Measurements from ENCODE around the gene GBGT1. TPM values are rescaled to one million over a fixed set of nuclear protein-coding genes. Genes with fewer than 3 reads are reported as not detected.
A peak's percentile ranks its signal among the peaks of the same experiment; 100 is the strongest.
"Not testable (repeated sequence)": the region's sequence is repeated elsewhere in the genome, so short reads cannot be mapped to it uniquely, and the experiment has no call there.

Gene GBGT1
- 1 to 10 TPM; 2.5 to 3.9 TPM for total RNA-seq

DNA sequence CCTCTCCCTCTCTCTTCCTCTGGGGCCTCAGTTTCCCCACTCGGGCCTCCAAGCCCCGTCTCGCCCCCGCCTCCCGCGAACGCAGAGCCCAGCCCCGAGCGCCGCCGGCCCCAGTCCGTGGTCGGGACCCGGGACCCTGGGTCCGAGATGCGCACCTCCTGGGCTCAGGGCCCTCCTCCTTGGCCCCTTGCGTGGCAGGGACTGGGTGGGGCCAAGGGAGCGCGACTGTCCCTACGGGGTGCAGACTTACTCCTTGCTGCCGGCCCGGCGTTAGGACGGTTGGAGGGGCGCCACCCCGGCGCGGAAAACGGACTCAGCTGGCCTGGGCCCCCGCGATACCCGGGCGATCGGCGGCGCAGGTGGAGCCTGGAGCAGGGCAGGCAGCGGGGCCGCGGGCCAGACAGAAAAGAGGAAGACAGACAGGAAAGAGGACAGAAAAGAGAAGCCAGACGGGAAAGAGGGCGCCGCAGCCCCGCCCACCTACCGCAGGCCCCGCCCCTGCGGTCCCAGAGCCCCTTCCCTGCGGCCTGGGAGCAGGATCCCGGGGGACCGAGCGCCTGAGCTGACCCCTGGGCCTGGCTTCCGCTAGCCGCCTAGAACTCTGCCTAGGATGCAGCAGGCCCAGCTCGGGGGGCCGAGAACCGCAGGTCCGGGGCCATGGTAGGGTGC lies at the start of gene GBGT1:
Gene GBGT1 (minus strand): TSS at position 411 of the 669 bp plus-strand sequence. CDS start 1,502 bp downstream, outside the sequence.
- Mint-ChIP-seq H3K27ac (no peak within 1 kb of the TSS), H3K4me3 (peak within 1 kb of the TSS; percentile 63), H3K9me3 (no peaks in the 10 kb centered on the region), H3K27me3 (peaks cover 9% of the 10 kb centered on the region), H3K4me1 (peaks cover 6% of the 10 kb centered on the region), H3K36me3 (ENCODE audit: low read depth) (no peaks in the 10 kb centered on the region)
- POLR2A ChIA-PET, result interaction anchor here (1.4 kb wide), 1 partner anchor 8 kb away, joined by 3 read pairs; no protein-coding TSS in a partner anchor
- CTCF ChIA-PET, result no interaction called here
- DNase-seq, result peak; percentile 37

DNA sequence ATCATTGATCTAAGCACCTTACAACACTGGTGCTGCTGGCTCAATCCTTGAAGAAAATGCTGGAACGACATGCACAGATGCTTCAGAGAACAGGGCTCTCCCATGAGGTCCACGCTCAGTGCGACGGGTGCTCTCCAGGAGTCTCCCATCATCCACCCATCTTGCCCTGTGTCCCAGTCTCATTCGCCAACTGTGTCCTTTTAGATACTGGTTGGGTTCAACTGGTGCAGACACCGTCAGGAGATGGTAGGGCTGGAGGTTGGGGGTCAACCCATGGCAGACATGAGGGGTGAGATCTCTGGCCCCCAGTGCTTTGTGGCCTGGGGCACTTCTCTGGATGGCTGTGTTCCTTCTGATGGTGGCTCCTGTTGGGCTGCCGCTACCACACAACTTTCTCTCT lies 46.9 kb upstream of the GBGT1 start:
- Mint-ChIP-seq H3K27ac (no peak overlapping the region), H3K9me3 (no peaks in the 10 kb centered on the region), H3K27me3 (peaks cover 33% of the 10 kb centered on the region), H3K36me3 (ENCODE audit: low read depth) (no peaks in the 10 kb centered on the region), H3K4me3 (no peak overlapping the region), H3K4me1 (no peaks in the 10 kb centered on the region)
- no peak for DNase-seq
- CTCF ChIA-PET, result no interaction called here
- POLR2A ChIA-PET, result no interaction called here

DNA sequence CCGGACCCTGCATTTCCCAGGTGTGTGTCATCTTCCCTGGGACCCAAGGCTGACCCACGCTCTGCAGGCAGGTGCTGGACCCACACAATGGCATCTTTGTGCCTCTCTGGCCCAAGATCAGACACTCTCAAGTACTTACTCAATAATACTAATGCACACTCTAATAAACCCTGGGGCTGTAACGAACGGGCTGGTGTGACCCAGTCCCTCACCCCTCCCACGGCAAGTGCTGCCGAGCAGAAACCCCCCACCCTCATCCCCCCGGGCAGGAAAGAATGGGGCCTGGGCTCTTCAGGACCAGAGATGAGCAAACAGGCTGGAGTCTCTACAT lies 46.5 kb upstream of the GBGT1 start:
- Mint-ChIP-seq H3K4me3 (no peak overlapping the region), H3K9me3 (no peaks in the 10 kb centered on the region), H3K27me3 (peaks cover 30% of the 10 kb centered on the region), H3K27ac (no peak overlapping the region), H3K4me1 (no peaks in the 10 kb centered on the region), H3K36me3 (ENCODE audit: low read depth) (no peaks in the 10 kb centered on the region)
- no peak for DNase-seq
- POLR2A ChIA-PET, result no interaction called here
- CTCF ChIA-PET, result no interaction called here

DNA sequence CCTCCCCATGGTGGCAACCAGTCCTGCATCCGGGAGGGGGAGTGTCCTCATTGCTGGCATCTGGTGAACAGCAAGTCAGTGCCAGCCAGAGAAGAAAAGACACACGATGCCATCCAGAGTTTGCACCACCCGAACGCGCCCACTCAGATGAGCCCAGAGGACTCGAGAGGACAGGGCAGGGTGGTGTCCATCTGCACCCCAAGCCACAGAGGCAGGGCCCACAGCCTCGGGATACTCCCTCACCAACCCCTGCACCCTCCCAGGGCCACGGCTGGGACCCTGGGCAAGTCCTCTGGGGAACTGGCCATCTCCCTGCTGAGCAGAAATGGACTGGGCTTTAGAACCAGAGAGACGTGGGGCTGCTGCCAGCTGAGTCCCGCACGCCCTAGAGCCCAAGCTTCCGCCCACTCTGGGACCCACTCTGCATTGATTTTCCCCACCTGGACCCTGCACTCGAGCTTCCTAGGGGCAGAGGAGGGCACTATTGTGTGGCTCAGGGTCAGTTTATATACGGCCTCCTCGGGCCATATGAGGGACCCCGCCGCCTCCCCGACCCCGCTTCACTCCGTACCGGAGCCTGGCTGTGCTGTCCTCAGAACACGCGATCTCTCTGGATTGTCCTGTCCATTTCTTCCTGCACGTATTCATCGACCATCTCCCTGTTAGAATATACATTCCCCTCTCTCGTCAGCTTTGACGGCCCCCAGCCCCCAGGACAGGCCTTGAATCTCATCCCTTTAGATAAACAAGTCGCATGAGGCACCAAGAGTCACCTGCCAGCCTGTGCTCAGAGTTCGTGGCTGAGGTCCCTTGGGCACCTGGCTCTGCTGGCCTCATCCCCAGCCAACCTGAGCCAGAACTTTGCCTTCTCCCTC lies 45.9 kb upstream of the GBGT1 start:
- H3K36me3 Mint-ChIP-seq (ENCODE audit: low read depth); H3K4me3 Mint-ChIP-seq; CTCF ChIA-PET; H3K27ac Mint-ChIP-seq; H3K4me1 Mint-ChIP-seq; POLR2A ChIA-PET; H3K9me3 Mint-ChIP-seq; DNase-seq: not testable (repeated sequence)
- peaks cover 25% of the 10 kb centered on the region for H3K27me3 Mint-ChIP-seq

DNA sequence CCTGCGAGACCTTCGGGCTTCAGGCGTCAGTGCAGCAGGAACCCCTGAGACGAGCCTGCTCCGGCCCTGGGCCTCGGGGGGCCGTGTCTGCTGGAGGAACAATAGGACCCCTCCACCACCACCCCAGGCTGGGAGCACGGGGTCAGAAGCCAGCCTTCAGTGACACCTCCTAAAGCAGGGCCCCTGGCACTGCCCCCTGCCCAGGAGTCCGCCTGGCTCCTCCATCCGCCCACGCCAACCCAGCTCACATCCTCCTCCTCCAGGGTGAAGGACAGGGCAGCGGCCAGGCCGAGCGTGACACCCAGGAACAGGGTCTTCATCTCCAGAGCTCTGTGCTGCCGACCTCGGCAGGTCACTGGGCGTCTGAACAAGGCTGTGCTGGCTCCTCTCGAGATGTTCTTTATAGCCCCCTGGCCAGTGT lies 45.2 kb upstream of the GBGT1 start, which contains the start of gene OBP2B:
Gene OBP2B (minus strand): TSS at position 371 of the 421 bp plus-strand sequence. CDS start 51 bp downstream, at position 320.
- H3K36me3 Mint-ChIP-seq (ENCODE audit: low read depth); H3K4me3 Mint-ChIP-seq; H3K4me1 Mint-ChIP-seq; H3K9me3 Mint-ChIP-seq; POLR2A ChIA-PET; CTCF ChIA-PET; H3K27ac Mint-ChIP-seq; DNase-seq: not testable (repeated sequence)
- peaks cover 18% of the 10 kb centered on the region for H3K27me3 Mint-ChIP-seq

DNA sequence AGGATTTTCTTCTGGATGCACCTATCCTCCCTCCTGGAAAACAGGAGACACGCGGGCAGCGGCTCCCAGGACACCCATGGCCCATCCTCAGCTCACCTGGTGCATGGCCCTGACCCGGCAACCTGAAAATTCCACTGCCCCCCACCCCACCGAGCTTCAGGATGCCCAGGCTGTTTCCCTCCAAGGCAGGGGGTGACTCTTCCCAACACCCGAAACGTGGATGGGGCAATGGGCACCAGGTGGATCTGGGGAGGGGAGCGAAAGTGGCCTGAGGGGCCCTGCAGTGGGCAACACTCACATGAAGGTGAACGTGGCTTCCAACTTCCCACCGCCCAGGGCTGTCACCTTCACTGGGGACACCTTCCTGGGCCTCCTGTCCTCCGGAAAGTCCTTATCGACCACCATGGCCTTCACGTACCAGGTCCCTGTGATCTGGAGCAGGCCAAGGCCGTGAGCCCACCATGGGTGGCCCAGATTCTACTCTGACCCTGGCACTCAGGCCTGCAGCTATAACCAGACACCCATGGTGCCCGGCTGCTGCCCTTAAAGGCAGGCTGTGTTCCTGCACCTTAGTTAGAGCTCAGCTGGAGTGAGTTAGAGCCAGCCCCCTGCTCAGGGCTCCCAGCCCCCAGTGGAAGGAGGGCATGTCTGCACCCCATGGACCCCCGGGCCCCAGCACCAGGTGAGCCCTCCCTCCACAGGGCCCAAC lies 44.6 kb upstream of the GBGT1 start:
- H3K4me3 Mint-ChIP-seq; CTCF ChIA-PET; POLR2A ChIA-PET; H3K4me1 Mint-ChIP-seq; H3K27ac Mint-ChIP-seq; H3K36me3 Mint-ChIP-seq (ENCODE audit: low read depth); DNase-seq; H3K9me3 Mint-ChIP-seq: not testable (repeated sequence)
- H3K27me3 Mint-ChIP-seq, result peaks cover 14% of the 10 kb centered on the region

DNA sequence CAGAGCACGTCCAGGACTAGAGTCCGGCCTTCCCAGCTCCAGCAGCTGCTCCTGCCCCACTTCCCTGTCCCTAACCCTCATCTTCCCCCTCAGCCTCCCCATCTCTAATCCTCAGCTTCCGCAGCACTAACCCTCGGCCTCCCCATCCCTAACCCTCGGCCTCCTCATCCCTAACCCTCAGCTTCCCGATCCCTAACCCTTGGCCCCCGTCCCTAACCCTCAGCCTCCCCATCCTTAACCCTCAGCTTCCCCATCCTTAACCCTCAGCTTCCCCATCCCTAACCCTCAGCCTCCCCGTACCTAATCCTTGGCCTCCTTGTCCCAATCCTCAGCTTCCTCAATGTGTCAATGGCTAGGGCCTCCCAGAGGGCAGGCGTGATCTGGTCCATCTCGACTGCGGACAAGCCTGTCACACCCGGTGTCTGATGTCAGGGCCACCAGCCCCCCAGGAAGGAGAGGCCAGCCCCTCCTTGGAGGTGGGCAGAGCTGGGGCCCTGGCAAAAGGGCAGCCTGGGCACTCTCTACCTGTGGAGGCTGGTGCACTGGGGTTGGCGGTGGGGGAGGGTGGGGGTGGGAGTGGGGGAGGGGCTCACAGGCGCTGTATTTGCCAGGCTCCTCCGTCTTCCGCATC lies 43.9 kb upstream of the GBGT1 start:
- Mint-ChIP-seq H3K4me1 (no peaks in the 10 kb centered on the region), H3K27me3 (peaks cover 11% of the 10 kb centered on the region), H3K9me3 (no peaks in the 10 kb centered on the region), H3K4me3 (no peak overlapping the region), H3K27ac (no peak overlapping the region), H3K36me3 (ENCODE audit: low read depth) (no peaks in the 10 kb centered on the region)
- DNase-seq, result no peak
- ChIA-PET POLR2A (no interaction called here), CTCF (no interaction called here)

DNA sequence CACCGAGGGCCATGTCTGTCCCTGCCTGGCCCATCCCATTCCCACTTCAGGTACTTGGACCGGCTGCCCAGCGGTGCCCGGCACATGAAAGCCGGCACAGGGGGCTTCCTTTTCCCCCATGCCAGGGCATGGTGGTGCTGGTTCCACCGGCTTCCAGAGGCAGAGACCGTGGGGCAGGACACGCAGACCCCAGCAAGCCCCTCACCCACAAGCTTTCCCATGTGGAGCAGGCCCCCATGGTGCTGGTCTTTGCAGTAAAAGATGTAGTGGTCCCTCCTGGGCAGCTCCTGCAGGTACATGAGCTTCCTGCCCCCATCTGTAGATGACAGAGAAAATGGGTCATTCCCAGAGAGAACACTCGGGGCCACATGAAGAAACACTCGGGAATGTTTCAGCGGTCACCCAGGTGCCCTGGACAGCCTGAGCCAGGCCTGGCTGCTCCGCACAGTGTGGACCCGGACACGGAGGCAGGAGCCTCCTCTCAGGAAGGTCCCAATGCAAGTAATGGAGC lies 43.4 kb upstream of the GBGT1 start:
- Mint-ChIP-seq H3K4me1 (no peaks in the 10 kb centered on the region), H3K27me3 (peaks cover 6% of the 10 kb centered on the region), H3K4me3 (no peak overlapping the region), H3K27ac (no peak overlapping the region), H3K9me3 (no peaks in the 10 kb centered on the region), H3K36me3 (ENCODE audit: low read depth) (no peaks in the 10 kb centered on the region)
- CTCF ChIA-PET, result no interaction called here
- DNase-seq, result no peak
- POLR2A ChIA-PET, result no interaction called here

DNA sequence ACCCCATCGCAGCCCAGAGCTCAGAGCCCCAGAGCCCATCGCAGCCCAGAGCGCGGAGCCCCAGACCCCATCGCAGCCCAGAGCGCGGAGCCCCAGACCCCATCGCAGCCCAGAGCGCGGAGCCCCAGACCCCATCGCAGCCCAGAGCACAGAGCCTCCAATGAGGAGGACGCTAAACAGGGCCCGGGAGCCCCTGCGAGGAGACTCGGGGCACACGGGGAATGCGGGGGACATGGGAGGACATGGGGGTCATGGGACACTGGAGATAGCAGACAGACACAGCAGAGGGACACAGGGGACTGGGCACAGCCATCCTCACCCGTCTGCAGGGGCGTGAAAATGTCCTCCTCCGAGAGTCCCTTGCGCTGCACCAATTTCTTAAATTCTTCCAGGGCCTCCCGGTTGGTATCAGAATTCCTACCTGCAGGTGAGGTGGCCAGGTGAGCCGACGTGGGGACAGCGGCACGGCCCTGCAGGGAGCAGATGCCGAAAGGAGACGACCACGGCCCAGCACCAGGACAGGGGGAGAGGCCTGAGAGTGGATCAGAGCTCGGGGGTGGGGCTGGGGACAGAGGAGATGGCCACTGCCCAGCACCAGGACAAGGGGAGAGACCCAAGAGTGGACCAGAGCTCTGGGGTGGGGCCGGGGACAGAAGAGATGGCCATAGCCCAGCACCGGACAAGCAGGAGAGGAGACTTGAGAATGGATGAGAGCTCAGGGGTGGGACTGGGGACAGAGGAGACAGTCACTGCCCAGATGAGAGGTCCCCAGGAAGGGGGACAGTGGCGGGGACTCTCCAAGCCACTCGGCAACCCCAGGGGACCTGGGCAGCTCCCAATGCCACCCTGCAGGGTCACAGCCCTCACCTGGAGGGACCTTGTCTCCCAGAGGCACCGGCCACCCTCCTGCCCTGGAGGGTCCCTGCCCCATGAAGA lies 42.5 kb upstream of the GBGT1 start:
- ChIA-PET CTCF (no interaction called here), POLR2A (no interaction called here)
- Mint-ChIP-seq H3K27ac (no peak overlapping the region), H3K9me3 (no peaks in the 10 kb centered on the region), H3K27me3 (peaks cover 4% of the 10 kb centered on the region), H3K4me1 (no peaks in the 10 kb centered on the region), H3K4me3 (no peak overlapping the region), H3K36me3 (ENCODE audit: low read depth) (no peaks in the 10 kb centered on the region)
- DNase-seq, result no peak

DNA sequence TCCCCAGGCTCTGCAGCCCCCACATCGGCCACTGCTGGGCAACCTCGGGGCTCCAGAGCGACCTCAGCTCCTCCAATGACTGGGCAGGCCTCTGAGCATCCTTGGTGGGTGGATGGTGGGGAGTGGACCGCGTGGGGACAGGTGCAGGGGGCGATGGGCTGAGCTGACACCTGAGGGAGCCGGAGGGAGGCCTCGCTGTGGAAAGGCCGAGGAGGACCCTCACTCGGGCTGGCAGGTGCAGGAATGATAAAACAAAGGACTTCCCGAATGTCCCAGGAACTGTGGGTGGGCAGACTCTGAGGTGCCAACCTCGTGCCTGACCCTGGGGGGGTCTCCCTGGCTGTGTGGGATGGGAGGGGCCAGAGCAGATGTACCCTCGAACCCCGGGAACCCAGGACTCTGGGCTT lies 41.8 kb upstream of the GBGT1 start:
- POLR2A ChIA-PET; H3K36me3 Mint-ChIP-seq (ENCODE audit: low read depth); CTCF ChIA-PET; H3K4me1 Mint-ChIP-seq; H3K4me3 Mint-ChIP-seq; H3K9me3 Mint-ChIP-seq; DNase-seq; H3K27me3 Mint-ChIP-seq; H3K27ac Mint-ChIP-seq: not testable (repeated sequence)

DNA sequence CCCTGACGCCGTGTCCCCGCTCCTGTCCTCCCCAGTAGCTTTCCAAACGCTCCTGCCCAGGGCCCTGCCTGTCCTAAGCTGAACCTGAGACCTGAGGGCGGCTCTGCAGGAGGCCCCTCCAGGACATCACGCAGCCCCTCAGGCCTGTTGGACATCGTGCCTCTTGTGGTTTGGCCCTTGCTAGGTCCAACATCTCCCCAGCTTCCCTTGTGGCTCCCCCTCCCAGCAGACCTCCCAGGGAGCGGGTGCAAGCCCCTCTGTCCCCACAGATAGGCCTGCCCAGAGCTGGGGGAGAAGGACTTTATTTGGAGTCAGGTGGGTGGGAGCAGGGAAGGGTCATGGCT lies 41.3 kb upstream of the GBGT1 start:
- no peaks in the 10 kb centered on the region for H3K9me3 Mint-ChIP-seq
- H3K36me3 Mint-ChIP-seq (ENCODE audit: low read depth), result no peaks in the 10 kb centered on the region
- CTCF ChIA-PET, result no interaction called here
- no peak for DNase-seq
- POLR2A ChIA-PET, result no interaction called here
- H3K4me1 Mint-ChIP-seq, result peaks cover 1% of the 10 kb centered on the region
- no peak overlapping the region for H3K4me3 Mint-ChIP-seq
- peaks cover 1% of the 10 kb centered on the region for H3K27me3 Mint-ChIP-seq
- no peak overlapping the region for H3K27ac Mint-ChIP-seq

DNA sequence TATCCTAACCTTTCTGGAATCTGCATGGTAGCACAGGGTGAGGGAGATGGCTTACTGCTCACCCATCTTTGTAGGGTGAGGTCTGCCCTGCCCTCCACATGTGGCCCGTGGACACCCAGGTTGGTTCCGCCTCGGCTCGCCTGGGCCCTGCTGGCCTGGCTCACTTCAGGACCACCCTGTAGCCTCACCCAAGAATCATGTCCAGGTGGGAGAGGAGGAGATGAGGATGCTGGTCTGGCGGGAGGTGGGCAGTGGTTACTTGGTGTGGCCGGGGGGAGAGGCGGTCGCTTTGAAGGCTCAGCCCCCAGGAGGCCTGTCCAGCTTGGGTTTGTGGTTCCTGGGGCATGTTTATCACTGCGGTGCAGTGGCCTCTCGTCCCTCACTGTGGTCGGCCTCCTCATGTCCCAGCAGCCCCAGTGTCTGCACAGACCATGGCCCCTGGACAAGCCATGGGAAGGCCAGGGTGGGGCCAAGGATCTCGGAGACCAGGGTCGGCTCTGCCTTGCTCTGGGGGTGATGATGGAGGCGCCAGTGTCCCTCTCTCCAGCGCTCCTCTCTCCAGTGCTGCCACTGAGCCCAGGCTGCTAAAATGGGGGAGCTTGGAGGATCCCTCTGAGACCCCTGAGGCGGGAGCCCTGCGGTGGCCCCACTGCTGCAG lies 40.8 kb upstream of the GBGT1 start:
- Mint-ChIP-seq H3K9me3 (no peaks in the 10 kb centered on the region), H3K27me3 (no peaks in the 10 kb centered on the region), H3K36me3 (ENCODE audit: low read depth) (no peaks in the 10 kb centered on the region), H3K4me3 (no peak overlapping the region), H3K4me1 (peaks cover 2% of the 10 kb centered on the region), H3K27ac (no peak overlapping the region)
- POLR2A ChIA-PET, result no interaction called here
- CTCF ChIA-PET, result no interaction called here
- no peak for DNase-seq
